GM19463 (cell line): ENCODE results near the gene ZNF816.
A peak's percentile ranks its signal among the peaks of the same experiment; 100 is the strongest.
"Not testable (repeated sequence)": the region's sequence is repeated elsewhere in the genome, so short reads cannot be mapped to it uniquely, and the experiment has no call there.

ENCODE experiments used
- ATAC-seq: cut with Tn5 transposase; IDR thresholded peaks from one replicate; pipeline ENCODE4 v1.9.1; 2021; ENCODE audit warnings: mild to moderate bottlenecking, moderate library complexity; ENCODE audit not compliant: unreplicated experiment

The ZNF816 gene

DNA sequence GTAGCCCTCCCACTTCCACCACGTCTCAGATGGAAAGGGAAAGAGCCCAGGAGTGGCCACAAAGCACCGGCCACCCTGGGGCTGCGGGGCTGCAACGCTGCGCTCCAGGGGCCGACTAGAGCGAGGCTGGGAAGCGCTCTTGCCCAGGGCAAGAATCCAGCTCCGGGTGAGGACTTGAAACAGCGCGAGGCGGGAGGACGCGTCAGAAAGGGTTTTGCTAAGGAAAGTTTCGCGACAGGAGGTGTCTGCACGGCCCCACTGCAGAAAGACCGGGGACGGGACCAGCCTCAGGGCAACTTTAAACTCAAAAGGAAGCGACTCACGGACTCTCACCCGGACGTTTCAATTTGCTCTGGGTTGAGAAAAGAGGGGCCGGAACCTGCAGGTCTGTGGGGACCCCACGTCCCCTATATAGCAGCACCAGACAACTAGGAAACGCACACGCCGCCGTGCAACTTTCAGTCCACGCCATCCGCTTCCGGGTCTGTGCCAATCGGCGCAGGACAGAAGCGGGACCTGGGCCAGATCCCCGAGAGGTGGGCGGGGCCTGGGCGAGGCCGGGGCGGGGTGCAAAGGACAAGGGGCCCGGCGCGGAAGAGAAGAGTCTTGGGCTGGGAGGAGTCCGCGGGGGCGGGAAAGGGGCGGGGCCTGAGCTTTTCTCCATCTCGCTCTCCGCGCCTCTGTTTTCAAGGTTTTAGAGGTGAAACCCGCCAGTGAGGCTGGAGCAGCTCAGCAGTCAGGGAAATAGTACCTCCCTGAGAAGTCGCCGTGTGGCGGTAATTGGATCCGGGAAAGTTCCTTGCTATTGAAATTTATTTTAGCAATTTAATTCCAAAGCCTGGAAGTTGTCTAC lies at the start of gene ZNF816:
ZNF816 (minus strand) TSS at position 488 of the 853 bp plus-strand sequence. CDS start 6,792 bp downstream, outside the sequence.
- peak; percentile 98 for ATAC-seq

DNA sequence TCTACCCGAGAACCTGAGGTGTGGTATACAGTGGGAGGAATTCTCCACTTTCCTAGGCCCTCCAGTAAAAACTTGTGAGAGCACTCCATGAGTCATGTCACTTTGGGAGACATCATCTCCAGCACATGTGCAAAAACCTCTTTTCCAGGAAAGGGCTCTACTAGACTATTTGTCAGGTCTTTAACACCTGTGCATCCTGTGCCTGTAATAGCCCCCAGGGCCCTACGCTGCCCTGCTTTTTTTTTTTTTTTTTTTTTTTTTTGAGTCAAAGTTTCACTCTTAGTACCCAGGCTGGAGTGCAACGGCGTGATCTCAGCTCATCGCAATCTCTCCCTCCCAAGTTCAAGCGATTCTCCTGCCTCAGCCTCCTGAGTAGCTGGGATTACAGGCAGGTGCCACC lies 49.3 kb upstream of the ZNF816 start:
- ATAC-seq, result no peak

- ATAC-seq, result no peak
These were observed 47.8 kb upstream of the ZNF816 start for GRCh38 chr19:53010494-53010893.

DNA sequence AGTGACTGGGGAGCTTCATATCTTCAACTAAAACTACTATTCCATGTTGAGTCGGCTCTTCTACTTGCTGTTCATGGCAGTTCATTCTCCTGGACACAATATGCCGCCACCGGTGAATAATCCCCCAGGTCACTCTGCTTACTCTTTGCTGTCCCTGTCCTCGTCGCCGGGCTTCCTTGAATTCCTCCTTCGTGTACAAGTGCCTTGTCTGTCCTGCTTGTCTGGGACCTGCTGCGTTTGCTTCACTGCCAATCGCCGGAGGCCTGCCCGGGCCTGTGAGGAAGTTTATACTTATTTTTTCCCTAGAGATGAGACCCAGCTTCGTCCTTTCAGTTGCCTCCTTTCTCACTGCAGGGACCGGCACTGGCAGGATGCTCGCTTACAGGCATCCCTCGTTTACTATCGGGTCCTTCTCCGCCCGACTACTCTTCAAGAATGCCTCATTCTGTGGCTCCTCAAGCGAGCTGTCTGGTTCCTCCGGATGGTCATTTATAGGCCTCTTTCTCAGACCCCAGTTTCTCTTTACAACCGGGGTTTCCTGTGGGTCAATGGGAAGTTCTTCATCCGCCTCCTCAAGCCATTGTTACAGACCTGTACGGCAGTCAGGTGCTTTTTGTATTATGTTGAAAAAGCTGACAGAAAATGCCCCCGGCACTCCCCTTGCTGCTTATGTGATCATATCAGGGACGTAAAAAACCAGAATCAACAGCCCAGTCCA lies 45.5 kb upstream of the ZNF816 start:
- no peak for ATAC-seq

- ATAC-seq, result no peak
These were observed 44.9 kb upstream of the ZNF816 start for GRCh38 chr19:53007606-53008005.

DNA sequence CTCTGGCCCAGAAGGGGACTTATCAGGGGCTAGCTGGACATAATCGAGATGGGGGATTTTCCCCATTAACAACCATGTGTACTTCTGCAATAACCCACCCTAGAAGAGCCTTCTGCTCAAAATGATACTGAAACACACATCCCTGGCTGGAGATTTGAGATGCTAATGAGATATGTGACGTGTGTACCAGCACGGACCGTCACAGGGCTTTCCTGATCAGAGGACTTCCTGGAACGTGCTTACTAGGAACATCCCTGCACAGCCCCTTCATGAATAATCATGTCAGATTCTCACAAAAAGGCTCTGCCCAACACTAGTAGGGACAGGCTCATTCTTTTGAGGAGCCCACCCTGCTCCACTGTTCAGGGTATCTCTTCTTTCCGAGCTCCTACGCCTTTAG lies 44.5 kb upstream of the ZNF816 start:
- ATAC-seq, result no peak

DNA sequence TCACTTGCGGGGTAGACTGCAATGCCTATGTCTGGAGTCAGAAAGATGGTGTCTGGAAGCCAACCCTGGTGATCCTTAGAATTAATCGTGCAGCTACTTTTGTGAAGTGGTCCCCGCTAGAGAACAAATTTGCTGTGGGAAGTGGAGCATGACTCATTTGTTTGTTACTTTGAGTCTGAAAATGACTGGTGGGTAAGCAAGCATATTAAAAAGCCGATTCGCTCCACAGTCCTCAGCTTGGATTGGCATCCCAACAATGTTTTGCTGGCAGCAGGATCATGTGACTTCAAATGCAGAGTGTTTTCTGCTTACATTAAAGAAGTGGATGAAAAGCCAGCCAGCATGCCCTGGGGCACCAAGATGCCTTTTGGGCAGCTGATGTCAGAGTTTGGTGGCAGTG lies 41.6 kb upstream of the ZNF816 start:
- ATAC-seq, result no peak

- no peak for ATAC-seq
These were observed 39.8 kb upstream of the ZNF816 start for GRCh38 chr19:53002479-53002878.

DNA sequence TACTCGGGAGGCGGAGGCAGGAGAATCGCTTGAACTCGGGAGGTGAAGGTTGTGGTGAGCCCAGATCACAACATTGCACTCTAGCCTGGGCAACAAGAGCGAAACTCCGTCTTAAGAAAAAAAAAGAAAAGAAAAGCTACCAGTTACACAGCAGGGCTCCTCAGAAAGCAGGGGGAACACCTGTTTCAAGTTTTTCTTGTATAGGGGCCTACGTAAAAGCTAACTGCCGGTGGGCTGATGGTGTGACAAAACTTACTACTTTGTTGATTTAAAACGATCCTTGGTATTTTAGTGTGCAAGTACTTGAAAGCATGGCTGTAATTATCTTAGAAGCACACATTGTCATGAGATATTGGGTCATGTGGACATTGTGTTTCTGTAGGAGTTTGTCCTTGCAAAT lies 35.3 kb upstream of the ZNF816 start:
- no peak for ATAC-seq

DNA sequence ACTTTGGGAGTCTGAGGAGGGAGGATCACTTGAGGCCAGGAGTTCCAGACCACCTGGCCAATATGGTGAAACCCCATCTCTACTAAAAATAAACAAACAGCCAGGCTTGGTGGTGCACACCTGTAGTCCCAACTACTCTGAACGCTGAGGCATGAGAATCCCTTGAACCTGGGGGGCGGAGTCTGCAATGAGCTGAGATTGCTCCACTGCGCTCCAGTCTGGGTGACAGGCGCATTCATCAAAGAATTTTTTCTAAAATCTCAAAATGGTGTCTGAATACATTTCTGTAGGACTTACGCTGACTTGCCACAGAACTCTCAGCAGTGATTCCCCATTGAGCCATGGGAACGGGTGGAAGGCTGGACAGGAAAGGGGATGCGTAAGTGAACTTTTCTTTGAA lies 33.0 kb upstream of the ZNF816 start:
- no peak for ATAC-seq

- ATAC-seq, result no peak
These were observed 30.9 kb upstream of the ZNF816 start for GRCh38 chr19:52993342-52994178.

DNA sequence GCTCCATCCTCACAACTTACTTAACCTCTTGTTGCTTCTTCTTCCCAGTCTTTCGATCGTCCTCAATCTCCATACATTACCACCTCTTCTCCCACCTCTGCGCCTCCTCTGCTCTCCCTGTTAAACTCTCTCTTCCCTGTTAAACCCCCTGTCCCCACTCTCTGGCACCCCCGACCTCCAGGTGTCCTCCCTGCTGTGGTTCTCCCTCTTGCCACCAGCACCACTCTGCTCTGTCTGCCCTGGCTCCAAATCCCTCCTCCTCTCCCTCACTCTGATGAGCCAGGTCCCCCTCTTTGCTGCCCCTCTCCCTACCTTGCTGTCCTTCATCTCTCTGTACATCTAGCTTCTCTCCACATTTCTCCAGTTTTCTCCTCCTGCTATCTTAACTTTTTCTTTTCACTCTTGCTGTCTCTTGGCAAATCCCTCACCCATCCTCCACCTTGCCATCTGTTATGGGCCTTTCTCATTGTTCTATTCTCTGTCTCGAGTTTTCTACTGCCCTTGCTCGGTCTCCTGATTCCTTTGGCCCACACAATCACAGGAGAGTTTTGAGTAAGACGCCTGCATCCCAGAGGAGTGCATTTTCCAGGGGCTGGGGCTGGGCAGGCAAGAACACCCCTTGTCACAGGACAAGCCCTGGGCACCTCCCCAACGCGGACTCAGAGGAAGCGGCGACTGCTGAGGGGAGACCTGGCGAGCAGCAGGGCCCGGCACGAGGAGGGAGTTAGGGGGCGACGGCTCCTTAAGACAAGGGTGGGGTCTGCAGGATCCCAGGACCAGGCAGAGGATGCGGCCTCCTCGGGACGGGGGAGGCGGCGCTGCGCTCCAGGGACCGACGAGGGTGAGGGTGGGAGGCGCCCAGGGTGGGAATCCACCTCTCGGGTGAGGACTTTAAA lies 29.7 kb upstream of the ZNF816 start:
- ATAC-seq, result no peak

DNA sequence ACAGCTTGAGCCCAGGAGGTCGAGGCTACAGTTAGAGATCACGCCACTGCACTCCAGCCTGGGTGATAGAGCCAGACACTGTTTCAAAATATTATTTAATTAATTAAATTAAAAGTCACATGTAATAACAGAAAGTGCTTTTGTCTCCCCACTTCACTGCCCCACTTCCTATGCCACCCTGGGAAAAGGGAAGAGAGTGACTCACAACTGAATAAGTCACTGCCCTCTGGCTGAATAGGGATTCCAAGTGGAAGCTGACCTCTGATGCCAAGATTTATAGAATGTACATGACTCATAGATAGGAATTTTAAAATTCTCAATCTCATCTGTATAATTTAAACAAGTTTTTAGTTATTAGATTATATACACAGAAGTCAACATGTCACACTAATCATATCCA lies 28.8 kb upstream of the ZNF816 start:
- no peak for ATAC-seq

- ATAC-seq, result no peak
These were observed 28.2 kb upstream of the ZNF816 start for GRCh38 chr19:52990759-52991418.

DNA sequence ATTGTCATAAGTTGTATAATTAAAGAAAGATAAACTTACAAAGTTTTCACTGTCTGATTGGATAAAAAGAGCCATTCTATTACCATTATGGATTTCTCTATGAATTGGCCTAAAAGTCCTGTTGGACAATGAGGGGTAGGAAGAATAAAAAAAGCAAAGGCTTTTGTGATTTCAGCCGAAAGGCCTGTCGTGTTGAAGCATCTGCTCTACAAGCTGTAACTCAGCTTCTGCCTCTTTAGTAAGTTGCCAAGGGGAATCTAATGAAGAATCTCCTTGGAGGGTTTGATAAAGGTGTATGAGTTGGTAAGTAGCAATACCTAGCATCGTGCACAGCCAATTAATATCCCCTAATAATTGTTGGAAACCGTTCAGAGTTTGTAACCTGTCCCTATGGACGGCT lies 25.8 kb upstream of the ZNF816 start:
- ATAC-seq, result no peak

DNA sequence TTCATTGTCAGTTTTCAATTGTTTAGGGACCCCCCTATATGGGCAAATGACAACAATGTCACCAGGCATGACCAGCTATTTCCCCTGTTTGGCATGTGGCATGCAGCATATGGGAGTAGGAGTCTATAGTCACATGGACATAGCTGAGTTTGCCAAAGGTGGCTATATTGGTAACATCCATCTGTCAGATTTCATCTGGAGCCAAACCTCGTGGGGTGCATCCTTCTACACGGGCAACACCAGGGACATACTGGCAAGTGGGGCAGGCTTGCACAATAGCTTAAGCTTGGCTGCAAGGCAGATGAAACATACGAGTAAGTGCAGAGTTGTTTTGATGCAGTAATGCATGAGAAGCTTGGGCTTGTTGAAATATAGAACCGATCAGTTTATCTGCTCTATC lies 24.5 kb upstream of the ZNF816 start:
- ATAC-seq, result no peak

DNA sequence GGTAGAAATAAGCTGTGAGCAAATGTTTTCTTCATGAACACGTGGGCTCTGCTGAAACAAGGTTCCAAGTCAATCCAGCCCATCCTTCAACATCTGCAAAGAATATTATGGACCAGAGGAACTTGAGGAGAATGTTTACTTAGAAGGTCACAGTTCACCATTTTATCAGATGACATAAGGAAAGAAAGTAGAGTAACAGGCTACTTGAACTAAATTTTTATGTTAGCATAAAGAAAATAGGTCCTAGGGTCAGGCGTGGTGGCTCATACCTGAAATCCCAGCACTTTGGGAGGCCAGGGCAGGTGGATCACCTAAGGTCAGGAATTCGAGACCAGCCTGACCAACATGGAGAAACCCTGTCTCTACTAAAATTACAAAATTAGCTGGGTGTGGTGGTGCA lies 20.5 kb upstream of the ZNF816 start:
- not testable (repeated sequence) for ATAC-seq

- ATAC-seq, result no peak
These were observed 18.6 kb upstream of the ZNF816 start for GRCh38 chr19:52981329-52981728.

DNA sequence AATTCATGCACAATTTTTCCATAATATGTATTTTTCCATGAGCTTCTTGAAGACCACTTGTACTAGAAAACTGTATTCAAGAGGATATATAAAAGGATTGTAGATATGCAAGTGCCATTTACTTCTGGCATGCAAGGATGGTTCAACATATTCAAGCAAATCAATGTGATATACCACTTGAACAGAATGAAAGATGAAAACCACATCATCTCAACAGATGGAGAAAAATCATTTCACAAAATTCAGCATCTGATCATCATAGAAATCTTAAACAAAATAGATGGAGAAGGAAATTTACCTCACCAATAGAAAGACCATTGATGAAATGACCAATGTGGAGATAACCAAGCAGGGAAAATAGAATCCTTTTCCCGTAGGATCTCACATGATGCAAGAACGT lies 5.1 kb upstream of the ZNF816 start:
- no peak for ATAC-seq

GRCh38 chr19:52963247-52963618 lies 552 bp upstream of the ZNF816 start:
- ATAC-seq, result peak; percentile 2
